Stimulated activated CD4-positive, alpha-beta T cell treated with anti-CD3 and anti-CD28 coated beads, Interleukin-1b, Interleukin-23, amount 100 ng/mL, for 4 hours (primary cell): Measurements from ENCODE around the gene PRCC.

Experiments used
- DNase-seq, 2 donors: peaks; one replicate each; pipeline ENCODE4 v3.0.0-alpha.2; 2020; ENCODE audit warnings: low read depth in 2 of 2

Gene PRCC, protein sequence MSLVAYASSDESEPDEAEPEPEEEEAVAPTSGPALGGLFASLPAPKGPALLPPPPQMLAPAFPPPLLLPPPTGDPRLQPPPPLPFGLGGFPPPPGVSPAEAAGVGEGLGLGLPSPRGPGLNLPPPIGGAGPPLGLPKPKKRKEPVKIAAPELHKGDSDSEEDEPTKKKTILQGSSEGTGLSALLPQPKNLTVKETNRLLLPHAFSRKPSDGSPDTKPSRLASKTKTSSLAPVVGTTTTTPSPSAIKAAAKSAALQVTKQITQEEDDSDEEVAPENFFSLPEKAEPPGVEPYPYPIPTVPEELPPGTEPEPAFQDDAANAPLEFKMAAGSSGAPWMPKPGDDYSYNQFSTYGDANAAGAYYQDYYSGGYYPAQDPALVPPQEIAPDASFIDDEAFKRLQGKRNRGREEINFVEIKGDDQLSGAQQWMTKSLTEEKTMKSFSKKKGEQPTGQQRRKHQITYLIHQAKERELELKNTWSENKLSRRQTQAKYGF

GRCh38 chr1:156767101-156767878 is at the start of gene PRCC:
PRCC (plus strand) TSS chr1:156767535; CDS start chr1:156767772, 237 bp downstream.
- DNase-seq = peak; percentile 84 to 91

GRCh38 chr1:156721131-156721530 is 46.2 kb upstream of the PRCC start:
- no peak for DNase-seq

DNA sequence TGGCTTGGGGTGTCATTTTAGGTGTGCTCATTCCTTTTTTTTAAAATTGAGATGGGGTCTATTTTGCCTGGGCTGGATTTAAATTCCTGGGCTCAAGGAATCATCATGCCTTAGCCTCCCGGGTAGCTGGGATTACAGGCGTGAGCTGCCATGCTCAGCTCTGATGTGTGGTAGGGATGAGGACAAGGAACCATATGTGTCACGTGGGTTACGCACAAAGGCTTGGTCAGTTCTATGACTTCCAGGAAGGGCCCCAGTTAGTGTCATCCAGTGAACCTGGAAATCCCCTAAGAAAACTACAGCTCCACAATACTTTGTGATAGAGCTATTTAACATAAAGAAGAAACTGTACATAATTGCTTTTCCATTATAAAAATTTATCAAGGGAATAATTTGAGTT is 45.8 kb upstream of the PRCC start:
- no peak for DNase-seq

DNA sequence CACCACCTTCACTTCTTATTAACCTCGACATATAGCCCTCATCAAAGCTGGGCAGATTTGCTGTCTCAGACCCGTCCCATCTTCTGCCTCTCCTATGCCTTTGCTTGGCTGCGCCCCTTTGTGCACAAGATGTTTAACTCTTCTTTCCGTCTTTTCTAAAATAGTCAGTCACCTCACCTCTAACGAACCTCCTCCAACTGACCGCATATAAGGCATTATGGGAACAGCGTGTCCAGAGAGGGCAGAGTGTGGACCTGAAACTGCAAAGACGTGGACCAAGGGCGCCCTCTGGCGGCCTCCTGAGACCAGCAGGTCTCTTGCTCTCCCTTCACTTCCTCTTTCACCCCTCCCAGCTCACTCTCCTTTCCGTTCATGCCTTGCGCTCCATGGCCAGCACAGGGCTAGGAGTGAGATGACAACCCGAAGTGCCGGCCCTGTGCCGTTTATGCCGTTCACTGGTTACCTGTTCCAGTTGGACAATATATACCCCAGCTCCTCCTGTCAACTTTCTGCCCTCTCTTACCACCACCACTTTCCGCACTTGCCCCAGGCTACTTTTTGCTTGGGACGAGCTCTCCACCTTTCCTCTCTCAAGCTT is 41.6 kb upstream of the PRCC start:
- peak; percentile 66 to 74 for DNase-seq

- no peak for DNase-seq
Observed at GRCh38 chr1:156726549-156727226, 40.6 kb upstream of the PRCC start.

- DNase-seq = no peak
Observed at GRCh38 chr1:156727492-156727891, 39.8 kb upstream of the PRCC start.

- DNase-seq = peak in 1 of 2 donors; percentile 70
Observed at GRCh38 chr1:156727926-156728598, 39.3 kb upstream of the PRCC start, which contains the start of gene METTL25B. METTL25B (plus strand) TSS chr1:156728469; CDS start chr1:156729105, 636 bp downstream.

DNA sequence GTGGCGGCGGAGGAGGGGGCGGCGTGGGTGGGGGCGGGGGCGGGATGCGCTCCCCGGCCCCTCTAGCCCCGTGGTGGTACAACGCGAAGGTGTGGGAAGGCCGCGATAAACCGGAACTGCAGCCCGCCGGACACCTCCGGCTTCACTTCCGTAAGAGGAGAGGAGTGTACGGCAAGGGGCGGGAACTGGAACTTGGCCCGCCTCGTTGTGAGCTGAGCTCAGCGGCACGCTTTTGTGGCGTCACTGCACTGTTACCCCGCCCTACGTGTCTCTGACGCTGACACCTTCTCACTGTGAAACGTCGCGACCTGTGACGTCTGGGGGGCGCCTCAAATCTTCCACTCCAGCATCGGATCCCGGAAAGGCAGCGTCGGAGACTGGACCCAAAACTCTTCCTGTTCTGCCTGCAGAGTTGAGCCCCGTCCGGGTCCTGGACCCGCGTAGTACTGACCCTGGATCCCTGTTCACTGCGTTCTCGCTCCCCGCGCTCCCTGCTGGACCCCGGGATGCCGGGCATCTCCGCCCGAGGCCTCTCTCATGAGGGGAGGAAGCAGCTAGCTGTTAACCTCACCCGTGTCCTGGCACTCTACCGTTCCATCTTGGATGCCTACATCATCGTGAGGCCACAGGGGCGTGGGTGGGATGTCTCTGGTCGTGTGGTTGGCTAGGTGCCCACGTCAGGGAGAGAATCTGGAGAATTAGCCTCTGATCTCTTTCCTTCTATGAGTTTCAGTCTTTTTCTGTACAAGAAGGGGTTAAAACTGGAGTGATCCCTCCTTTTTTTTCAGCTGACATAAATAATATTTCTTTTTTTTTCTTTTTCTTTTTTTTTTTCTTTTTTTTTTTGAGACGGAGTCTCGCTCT is 38.5 kb upstream of the PRCC start, which contains the start of gene ISG20L2:
Gene ISG20L2, minus strand, starts transcription at position 168 of the 864 bp plus-strand sequence. CDS start 1,114 bp downstream, outside the sequence.
- DNase-seq = peak; percentile 83

- no peak for DNase-seq
Observed at GRCh38 chr1:156733989-156734584, 33.2 kb upstream of the PRCC start.

- DNase-seq = no peak
Observed at GRCh38 chr1:156738407-156738806, 28.9 kb upstream of the PRCC start.

GRCh38 chr1:156738916-156739315 is 28.4 kb upstream of the PRCC start:
- DNase-seq = no peak

DNA sequence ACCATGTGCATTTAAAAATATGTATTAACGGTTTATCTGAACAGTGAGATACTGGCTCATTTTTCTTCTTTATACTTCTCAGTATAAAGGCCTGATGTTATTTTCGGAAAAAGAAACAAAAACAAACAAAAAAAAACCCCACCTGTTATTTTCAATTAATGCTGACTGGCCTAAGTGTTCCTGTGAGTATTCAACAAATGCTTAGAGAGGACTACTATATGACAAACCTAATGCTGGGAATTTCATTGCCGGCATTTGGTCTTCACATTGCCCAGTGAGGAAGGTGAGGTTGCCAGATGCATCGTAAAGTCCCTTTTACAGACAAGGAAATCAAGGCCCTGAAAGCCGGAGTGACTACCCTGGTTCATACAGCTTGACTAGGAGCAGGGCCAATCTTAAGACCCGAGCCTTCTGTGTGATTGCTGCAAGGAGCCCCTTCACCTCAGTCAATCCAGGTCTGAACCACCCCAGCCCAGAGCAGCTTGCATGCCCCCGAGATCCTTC is 27.0 kb upstream of the PRCC start:
- no peak for DNase-seq

- peak; percentile 91 to 93 for DNase-seq
Observed at GRCh38 chr1:156740741-156741480, 26.4 kb upstream of the PRCC start, which contains the start of gene MRPL24. MRPL24 (minus strand) TSS chr1:156741088; CDS start chr1:156738704, 2,384 bp downstream.

DNA sequence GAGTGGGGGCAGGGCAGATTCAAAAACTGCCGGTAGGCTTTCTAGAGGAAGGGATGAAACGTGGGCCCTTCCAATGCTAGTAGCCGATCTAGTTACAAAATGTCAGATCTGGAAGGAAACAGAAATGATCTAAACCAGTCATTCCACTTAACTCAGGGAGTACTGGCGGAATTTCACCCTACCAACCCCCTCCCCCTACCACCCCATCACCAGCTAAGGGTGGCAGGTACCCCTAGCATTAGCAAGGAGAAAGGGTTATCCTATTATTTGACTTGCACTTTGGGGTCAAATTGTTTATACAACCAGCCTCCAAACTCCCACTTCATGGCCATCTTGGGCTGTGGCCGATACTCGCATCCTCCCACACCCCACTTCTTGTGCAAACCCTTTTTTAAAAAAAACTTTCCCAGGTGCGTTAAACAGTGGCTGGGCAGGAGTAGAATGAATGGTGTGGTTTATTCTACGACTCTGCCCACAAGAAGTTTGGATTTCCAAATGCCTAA is 25.8 kb upstream of the PRCC start:
- no peak for DNase-seq

- DNase-seq = no peak
Observed at GRCh38 chr1:156742017-156742416, 25.3 kb upstream of the PRCC start.

- no peak for DNase-seq
Observed at GRCh38 chr1:156742801-156743200, 24.5 kb upstream of the PRCC start.

GRCh38 chr1:156743367-156744302 is 23.7 kb upstream of the PRCC start:
- DNase-seq = no peak
